ENCODE data around the gene UBE3C. TPM values are rescaled to one million over a fixed set of nuclear protein-coding genes. Genes with fewer than 3 reads are reported as not detected.
A peak's percentile ranks its signal among the peaks of the same experiment; 100 is the strongest.

The UBE3C gene
- total RNA-seq, 4 donors from 2014 or later: 66.1 to 93.3 (median 85.5) TPM

- 85% methylated on average over 5 of the region's 5 CpGs for WGBS
- H3K9me3 ChIP-seq: no peaks in the 10 kb centered on the region
- intact Hi-C loops (cut with DNase I): no loop called here
- H3K36me3 ChIP-seq: peaks cover 7 to 82% (median 67%) of the 10 kb centered on the region in 4 donors
- DNase-seq (ENCODE audit: extremely low spot score): no peak
- H3K4me1 ChIP-seq: no peaks in the 10 kb centered on the region
- H3K27me3 ChIP-seq: no peaks in the 10 kb centered on the region
- H3K4me3 ChIP-seq: no peak overlapping the region
- TF ChIP-seq CTCF (IDR thresholded peaks at IDR 0.05) (no peak), EP300 (IDR thresholded peaks at IDR 0.05) (no peak), POLR2AphosphoS5 (IDR thresholded peaks at IDR 0.05) (no peak), POLR2A (IDR thresholded peaks at IDR 0.05; ENCODE audit: low read depth) (no peak)
- H3K27ac ChIP-seq (replicated peaks in 1 of 4): no peak overlapping the region
Measured at GRCh38 chr7:157219154-157219553, 80.4 kb downstream of the UBE3C start.

- Histone ChIP-seq H3K4me3 (no peak overlapping the region), H3K9me3 (no peaks in the 10 kb centered on the region), H3K27me3 (no peaks in the 10 kb centered on the region), H3K4me1 (no peaks in the 10 kb centered on the region), H3K27ac (replicated peaks in 1 of 4) (no peak overlapping the region), H3K36me3 (peaks cover 12 to 94% (median 78%) of the 10 kb centered on the region in 4 donors)
- no peak for DNase-seq (ENCODE audit: extremely low spot score)
- intact Hi-C loops (cut with DNase I): no loop called here
- WGBS: 90% methylated on average over 8 of the region's 8 CpGs
- no peak for TF ChIP-seq POLR2A (IDR thresholded peaks at IDR 0.05; ENCODE audit: low read depth)
- TF ChIP-seq POLR2AphosphoS5 (IDR thresholded peaks at IDR 0.05): no peak
- TF ChIP-seq EP300 (IDR thresholded peaks at IDR 0.05): no peak
- TF ChIP-seq CTCF (IDR thresholded peaks at IDR 0.05): no peak
Measured at GRCh38 chr7:157220916-157221569, 82.3 kb downstream of the UBE3C start.

- H3K27me3 ChIP-seq: no peaks in the 10 kb centered on the region
- H3K36me3 ChIP-seq: peaks cover 12 to 93% (median 80%) of the 10 kb centered on the region in 4 donors
- H3K4me1 ChIP-seq: no peaks in the 10 kb centered on the region
- H3K27ac ChIP-seq (replicated peaks in 1 of 4): no peak overlapping the region
- H3K9me3 ChIP-seq: no peaks in the 10 kb centered on the region
- no peak for DNase-seq (ENCODE audit: extremely low spot score)
- intact Hi-C loops (cut with DNase I): no loop called here
- H3K4me3 ChIP-seq: no peak overlapping the region
- TF ChIP-seq EP300 (IDR thresholded peaks at IDR 0.05): no peak
- 79% methylated on average over 10 of the region's 10 CpGs for WGBS
Measured at GRCh38 chr7:157222687-157223086, 84.0 kb downstream of the UBE3C start.

GRCh38 chr7:157224627-157225026 lies 85.9 kb downstream of the UBE3C start:
- H3K4me3 ChIP-seq: no peak overlapping the region
- peaks cover 12 to 91% (median 78%) of the 10 kb centered on the region in 4 donors for H3K36me3 ChIP-seq
- H3K4me1 ChIP-seq: no peaks in the 10 kb centered on the region
- H3K27ac ChIP-seq (replicated peaks in 1 of 4): no peak overlapping the region
- WGBS: 65% methylated on average over 4 of the region's 4 CpGs
- TF ChIP-seq POLR2AphosphoS5 (IDR thresholded peaks at IDR 0.05) (no peak), POLR2A (IDR thresholded peaks at IDR 0.05; ENCODE audit: low read depth) (no peak), CTCF (IDR thresholded peaks at IDR 0.05) (no peak), EP300 (IDR thresholded peaks at IDR 0.05) (no peak)
- intact Hi-C loops (cut with DNase I): no loop called here
- no peak for DNase-seq (ENCODE audit: extremely low spot score)
- H3K9me3 ChIP-seq: no peaks in the 10 kb centered on the region
- no peaks in the 10 kb centered on the region for H3K27me3 ChIP-seq

- Histone ChIP-seq H3K27me3 (no peaks in the 10 kb centered on the region), H3K4me3 (no peak overlapping the region), H3K4me1 (no peaks in the 10 kb centered on the region), H3K9me3 (no peaks in the 10 kb centered on the region), H3K36me3 (peaks cover 25 to 92% (median 72%) of the 10 kb centered on the region in 4 donors), H3K27ac (replicated peaks in 1 of 4) (no peak overlapping the region)
- intact Hi-C loops (cut with DNase I): no loop called here
- no peak for DNase-seq (ENCODE audit: extremely low spot score)
- 77% methylated on average over 8 of the region's 8 CpGs for WGBS
- TF ChIP-seq EP300 (IDR thresholded peaks at IDR 0.05) (no peak), CTCF (IDR thresholded peaks at IDR 0.05) (peak in 1 of 3 experiments; percentile 22)
Measured at GRCh38 chr7:157228864-157229422, 90.2 kb downstream of the UBE3C start.

All from esophagus muscularis mucosa (tissue), 4 donors.